Sigmoid colon (tissue), 4 donors: ENCODE data around the gene TCAF1.
"Not testable (repeated sequence)": the region's sequence is repeated elsewhere in the genome, so short reads cannot be mapped to it uniquely, and the experiment has no call there.

Experiments
- EP300 ChIP-seq, 4 donors: sonication (generic); formaldehyde crosslinking; IDR thresholded peaks; one replicate each; pipeline ENCODE4 v1.6.1; 2017; ENCODE audit warnings: antibody characterized with exemption in 4 of 4
- POLR2A ChIP-seq, 2 donors: fragments of 450-650 bp; IDR thresholded peaks; one replicate each; pipeline ENCODE4 v1.6.1; 2016; ENCODE audit warnings: antibody characterized with exemption in 2 of 2, mild to moderate bottlenecking in 2 of 2, moderate library complexity in 2 of 2
- POLR2AphosphoS5 ChIP-seq, 4 donors: sonication (generic); formaldehyde crosslinking; IDR thresholded peaks; one replicate each; pipeline ENCODE4 v1.6.1; 2017; ENCODE audit warnings: antibody characterized with exemption in 4 of 4
- TF ChIP-seq, protein P1 (sequence below), 4 experiments: fragments of 450-650 bp in 3 of 4; fragments of 200-600 bp in 1 of 4; IDR thresholded peaks; one replicate each; pipeline ENCODE4 v1.5.1; 2016 to 2019; ENCODE audit warnings: antibody characterized with exemption in 4 of 4, mild to moderate bottlenecking in 3 of 4, moderate library complexity in 2 of 4

DNA sequence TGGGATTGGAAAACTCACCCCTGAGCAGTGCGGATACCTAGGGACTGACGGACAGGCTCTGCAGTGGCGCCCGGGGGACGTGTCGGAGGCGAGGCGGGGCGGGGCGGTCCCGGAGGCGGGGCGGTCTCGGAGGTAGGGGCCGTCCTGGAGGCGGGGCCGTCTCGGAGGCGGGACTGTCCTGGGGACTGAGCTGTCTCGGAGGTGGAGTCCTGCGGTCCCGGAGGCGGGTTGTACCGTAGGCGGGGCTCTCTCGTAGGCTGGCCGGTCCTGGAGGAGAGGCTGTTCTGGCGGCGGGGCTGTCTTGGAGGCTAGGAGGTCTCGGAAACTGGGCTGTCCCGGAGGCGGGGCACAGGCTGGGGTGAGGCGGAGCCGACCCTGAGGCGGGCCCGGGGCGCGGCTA, 65.4 kb downstream of the TCAF1 start:
- TF ChIP-seq, protein P1, sequence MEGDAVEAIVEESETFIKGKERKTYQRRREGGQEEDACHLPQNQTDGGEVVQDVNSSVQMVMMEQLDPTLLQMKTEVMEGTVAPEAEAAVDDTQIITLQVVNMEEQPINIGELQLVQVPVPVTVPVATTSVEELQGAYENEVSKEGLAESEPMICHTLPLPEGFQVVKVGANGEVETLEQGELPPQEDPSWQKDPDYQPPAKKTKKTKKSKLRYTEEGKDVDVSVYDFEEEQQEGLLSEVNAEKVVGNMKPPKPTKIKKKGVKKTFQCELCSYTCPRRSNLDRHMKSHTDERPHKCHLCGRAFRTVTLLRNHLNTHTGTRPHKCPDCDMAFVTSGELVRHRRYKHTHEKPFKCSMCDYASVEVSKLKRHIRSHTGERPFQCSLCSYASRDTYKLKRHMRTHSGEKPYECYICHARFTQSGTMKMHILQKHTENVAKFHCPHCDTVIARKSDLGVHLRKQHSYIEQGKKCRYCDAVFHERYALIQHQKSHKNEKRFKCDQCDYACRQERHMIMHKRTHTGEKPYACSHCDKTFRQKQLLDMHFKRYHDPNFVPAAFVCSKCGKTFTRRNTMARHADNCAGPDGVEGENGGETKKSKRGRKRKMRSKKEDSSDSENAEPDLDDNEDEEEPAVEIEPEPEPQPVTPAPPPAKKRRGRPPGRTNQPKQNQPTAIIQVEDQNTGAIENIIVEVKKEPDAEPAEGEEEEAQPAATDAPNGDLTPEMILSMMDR (IDR thresholded peaks at IDR 0.05), result not testable (repeated sequence)
- not testable (repeated sequence) for TF ChIP-seq EP300, POLR2A (IDR thresholded peaks at IDR 0.05)
- peak in 3 of 4 donors; percentile 39 to 53 (median 42) for TF ChIP-seq POLR2AphosphoS5 (IDR thresholded peaks at IDR 0.05)
